Measurements from ENCODE around the gene CDC42EP3. TPM values are rescaled to one million over a fixed set of nuclear protein-coding genes. Genes with fewer than 3 reads are reported as not detected.

Gene CDC42EP3
- total and polyA plus RNA-seq, 9 donors = 12.0 to 82.7 (median 27.6) TPM

DNA sequence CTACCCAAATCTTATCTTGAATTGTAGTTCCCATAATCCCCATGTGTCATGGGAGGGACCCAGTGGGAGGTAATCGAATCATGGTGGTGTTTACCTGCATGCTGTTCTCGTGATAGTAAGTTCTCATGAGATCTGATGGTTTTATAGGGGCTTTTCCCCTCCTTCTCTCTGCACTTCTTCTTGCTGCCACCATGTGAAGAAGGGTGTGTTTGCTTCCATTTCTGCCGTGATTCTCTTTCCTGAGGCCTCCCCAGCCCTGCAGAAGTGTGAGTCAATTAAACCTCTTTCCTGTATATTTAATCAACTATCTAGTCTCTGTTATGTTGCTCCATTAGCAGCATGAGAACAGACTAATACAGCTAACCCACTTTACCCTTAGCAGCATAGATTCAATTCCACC, 37.6 kb downstream of the CDC42EP3 start:
- WGBS, 3 donors = 95 to 96% (median 95%) methylated on average over 3 of the region's 3 CpGs
- Histone ChIP-seq H3K4me1 (ENCODE audit: insufficient read depth) (no peaks in the 10 kb centered on the region), H3K36me3 (no peaks in the 10 kb centered on the region), H3K27me3 (no peaks in the 10 kb centered on the region), H3K4me3 (no peak overlapping the region), H3K9me3 (no peaks in the 10 kb centered on the region), H3K27ac (no peak overlapping the region)
- TF ChIP-seq POLR2A (IDR thresholded peaks at IDR 0.05) = no peak
- TF ChIP-seq, protein P1, sequence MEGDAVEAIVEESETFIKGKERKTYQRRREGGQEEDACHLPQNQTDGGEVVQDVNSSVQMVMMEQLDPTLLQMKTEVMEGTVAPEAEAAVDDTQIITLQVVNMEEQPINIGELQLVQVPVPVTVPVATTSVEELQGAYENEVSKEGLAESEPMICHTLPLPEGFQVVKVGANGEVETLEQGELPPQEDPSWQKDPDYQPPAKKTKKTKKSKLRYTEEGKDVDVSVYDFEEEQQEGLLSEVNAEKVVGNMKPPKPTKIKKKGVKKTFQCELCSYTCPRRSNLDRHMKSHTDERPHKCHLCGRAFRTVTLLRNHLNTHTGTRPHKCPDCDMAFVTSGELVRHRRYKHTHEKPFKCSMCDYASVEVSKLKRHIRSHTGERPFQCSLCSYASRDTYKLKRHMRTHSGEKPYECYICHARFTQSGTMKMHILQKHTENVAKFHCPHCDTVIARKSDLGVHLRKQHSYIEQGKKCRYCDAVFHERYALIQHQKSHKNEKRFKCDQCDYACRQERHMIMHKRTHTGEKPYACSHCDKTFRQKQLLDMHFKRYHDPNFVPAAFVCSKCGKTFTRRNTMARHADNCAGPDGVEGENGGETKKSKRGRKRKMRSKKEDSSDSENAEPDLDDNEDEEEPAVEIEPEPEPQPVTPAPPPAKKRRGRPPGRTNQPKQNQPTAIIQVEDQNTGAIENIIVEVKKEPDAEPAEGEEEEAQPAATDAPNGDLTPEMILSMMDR (IDR thresholded peaks at IDR 0.05) = no peak
- TF ChIP-seq EP300 (IDR thresholded peaks at IDR 0.05) = no peak
- intact Hi-C loops (cut with DNase I) = no loop called here
- DNase-seq = no peak

DNA sequence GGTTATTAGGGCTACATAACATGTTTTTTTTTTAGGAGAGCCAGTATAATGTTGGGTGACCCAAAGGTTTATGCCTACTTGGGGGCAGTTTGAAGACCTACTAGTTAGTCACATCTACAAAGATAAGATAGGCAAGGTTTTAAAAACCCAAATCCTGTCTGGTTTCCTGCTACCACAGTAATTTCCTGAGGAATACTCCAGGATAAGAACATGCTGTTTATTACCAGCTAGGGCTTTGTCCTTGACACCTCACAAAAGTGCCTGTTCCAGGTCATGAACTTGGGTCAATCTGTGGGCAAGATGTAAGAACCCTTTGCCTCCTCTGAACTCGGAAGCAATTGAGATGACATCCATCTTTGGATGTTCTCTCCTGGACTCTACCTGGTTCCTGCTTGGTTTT, 38.2 kb downstream of the CDC42EP3 start:
- Histone ChIP-seq H3K4me3 (no peak overlapping the region), H3K9me3 (no peaks in the 10 kb centered on the region), H3K27ac (no peak overlapping the region), H3K36me3 (no peaks in the 10 kb centered on the region), H3K27me3 (no peaks in the 10 kb centered on the region), H3K4me1 (ENCODE audit: insufficient read depth) (no peaks in the 10 kb centered on the region)
- WGBS, 3 donors = 76 to 100% (median 92%) methylated on average over 1 of the region's 1 CpG
- intact Hi-C loops (cut with DNase I) = no loop called here
- TF ChIP-seq EP300 (IDR thresholded peaks at IDR 0.05) = no peak
- TF ChIP-seq, protein P1 (IDR thresholded peaks at IDR 0.05) = no peak
- TF ChIP-seq POLR2A (IDR thresholded peaks at IDR 0.05) = no peak
- DNase-seq = no peak

DNA sequence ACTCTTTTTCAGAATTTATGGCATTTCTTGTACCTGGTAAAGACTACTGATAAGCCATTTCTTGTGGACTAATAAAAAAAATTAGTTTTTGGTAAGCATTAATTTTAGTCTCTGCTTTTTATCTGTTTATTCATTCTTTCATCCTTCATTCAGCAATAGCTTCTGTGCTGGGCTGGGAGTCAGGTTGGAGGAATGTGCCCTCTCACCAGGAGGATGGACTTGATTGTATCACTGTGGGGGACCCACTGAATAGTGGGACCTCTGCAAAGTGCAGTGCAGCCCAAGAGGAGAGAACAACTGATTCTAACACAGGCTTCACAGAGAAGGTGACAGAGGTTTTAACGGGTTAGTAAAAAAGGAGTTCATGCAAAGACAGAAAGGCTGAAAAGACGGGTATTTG, 39.1 kb downstream of the CDC42EP3 start:
- WGBS, 3 donors = 89 to 94% (median 91%) methylated on average over 2 of the region's 2 CpGs
- intact Hi-C loops (cut with DNase I) = no loop called here
- no peak for DNase-seq
- no peak for TF ChIP-seq EP300 (IDR thresholded peaks at IDR 0.05)
- Histone ChIP-seq H3K27ac (no peak overlapping the region), H3K36me3 (no peaks in the 10 kb centered on the region), H3K27me3 (no peaks in the 10 kb centered on the region), H3K9me3 (no peaks in the 10 kb centered on the region), H3K4me3 (no peak overlapping the region), H3K4me1 (ENCODE audit: insufficient read depth) (no peaks in the 10 kb centered on the region)

DNA sequence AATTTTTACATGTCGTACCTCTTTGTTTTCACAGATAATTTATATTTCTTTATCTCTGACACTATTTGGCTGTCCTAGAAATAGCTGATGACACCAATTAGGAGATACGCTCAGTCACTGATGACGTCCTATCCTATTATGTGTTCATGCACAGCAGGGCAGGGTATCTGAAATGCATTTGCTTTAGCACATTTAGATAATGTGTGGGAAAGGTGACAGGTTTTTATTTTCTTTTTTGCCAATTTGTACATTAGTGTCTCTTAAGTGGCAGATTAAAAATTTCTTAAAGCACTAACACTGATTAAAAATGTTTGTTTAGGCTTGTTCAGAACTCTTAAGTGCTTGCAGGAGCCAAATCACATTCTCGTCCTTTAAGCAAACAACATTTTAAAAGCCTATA, 39.7 kb downstream of the CDC42EP3 start:
- Histone ChIP-seq H3K36me3 (no peaks in the 10 kb centered on the region), H3K9me3 (no peaks in the 10 kb centered on the region), H3K4me3 (no peak overlapping the region), H3K27me3 (no peaks in the 10 kb centered on the region), H3K27ac (no peak overlapping the region), H3K4me1 (ENCODE audit: insufficient read depth) (no peaks in the 10 kb centered on the region)
- TF ChIP-seq, protein P1 (IDR thresholded peaks at IDR 0.05) = no peak
- TF ChIP-seq POLR2A (IDR thresholded peaks at IDR 0.05) (no peak), EP300 (IDR thresholded peaks at IDR 0.05) (no peak)
- WGBS, 3 donors = 39 to 63% (median 52%) methylated on average over 4 of the region's 4 CpGs
- DNase-seq = no peak
- intact Hi-C loops (cut with DNase I) = no loop called here

DNA sequence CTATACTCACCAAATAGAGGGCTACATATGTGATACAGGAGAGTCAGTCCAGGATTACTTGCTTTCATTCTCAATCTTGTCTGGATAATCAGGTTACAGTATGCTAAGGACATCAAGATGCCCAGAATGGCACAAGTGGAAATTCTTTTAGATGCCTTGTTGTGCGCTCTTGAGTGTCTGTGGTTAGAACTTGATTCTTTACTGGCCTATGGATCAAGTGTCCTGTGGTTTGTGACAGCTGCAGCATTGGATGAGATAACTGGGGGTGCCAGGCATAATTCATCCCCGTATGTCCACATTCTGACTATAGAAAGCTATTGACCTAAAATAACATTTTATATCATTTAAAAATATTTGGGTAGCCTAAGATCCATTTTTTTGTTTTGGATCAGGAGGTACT, 40.1 kb downstream of the CDC42EP3 start:
- intact Hi-C loops (cut with DNase I) = no loop called here
- DNase-seq = no peak
- Histone ChIP-seq H3K9me3 (no peaks in the 10 kb centered on the region), H3K27me3 (no peaks in the 10 kb centered on the region), H3K4me1 (ENCODE audit: insufficient read depth) (peaks cover 2% of the 10 kb centered on the region), H3K4me3 (no peak overlapping the region), H3K27ac (no peak overlapping the region), H3K36me3 (no peaks in the 10 kb centered on the region)
- WGBS, 3 donors = 78 to 81% (median 81%) methylated on average over 2 of the region's 2 CpGs
- TF ChIP-seq EP300 (IDR thresholded peaks at IDR 0.05) (no peak), POLR2A (IDR thresholded peaks at IDR 0.05) (no peak)
- TF ChIP-seq, protein P1 (IDR thresholded peaks at IDR 0.05) = no peak
